AG04450 (cell line): Measurements from ENCODE around the gene NKPD1. TPM values are rescaled to one million over a fixed set of nuclear protein-coding genes. Genes with fewer than 3 reads are reported as not detected.

Experiments used
- CTCF ChIA-PET: fragments of 300-600, 350-600 bp; formaldehyde crosslinking; extraction: SDS; loops from one replicate; lab custom pipeline; 2022; ENCODE audit warnings: antibody characterized with exemption, inconsistent platforms; lab: Charles Lee
- POLR2A ChIA-PET: fragments of 350-600 bp; formaldehyde crosslinking; extraction: SDS; loops from one replicate; lab custom pipeline; 2021; ENCODE audit warnings: antibody characterized with exemption, inconsistent platforms; lab: Yijun Ruan, JAX
- DNase-seq: peaks from one replicate; pipeline ENCODE4 v3.0.0-alpha.2; 2011; ENCODE audit warnings: low read depth, low spot score
- H3K27ac ChIP-seq: one replicate; pipeline ENCODE4 v1.5.1; 2012; ENCODE audit warnings: low read depth, low read length, control low read depth
- H3K27me3 ChIP-seq: one replicate; pipeline ENCODE4 v1.6.0; 2012; ENCODE audit warnings: low read length; ENCODE audit not compliant: control insufficient read depth, insufficient read depth
- H3K4me3 ChIP-seq: 2 replicates; pipeline ENCODE4 v1.5.1; 2011; ENCODE audit warnings: mild to moderate bottlenecking, low read depth, low read length, control low read depth
- H3K9me3 ChIP-seq: 2 replicates; pipeline ENCODE4 v1.5.1; 2012; ENCODE audit warnings: low read length; ENCODE audit not compliant: control insufficient read depth, insufficient read depth
- polyA plus RNA-seq: library from polyadenylated mRNA; depleted of rRNA; stranded (reverse); fragments of >200 nt; gene quantifications from 2 replicates; pipeline ENCODE4 v1.2.3, GENCODE V29; 2011
- TF ChIP-seq, protein P1 (sequence below): IDR thresholded peaks from 2 replicates; pipeline ENCODE4 v1.5.1; 2011; ENCODE audit warnings: low read depth, low read length, control low read depth, inconsistent platforms

Gene NKPD1
- polyA plus RNA-seq, 1 experiment, result 0.04 TPM

GRCh38 chr19:45173816-45174215 is 13.0 kb upstream of the NKPD1 start:
- ChIA-PET CTCF (no interaction called here), POLR2A (no interaction called here)
- no peak for DNase-seq
- no peaks in the 10 kb centered on the region for H3K27me3 ChIP-seq
- no peak overlapping the region for H3K27ac ChIP-seq
- no peaks in the 10 kb centered on the region; the same call in 1 of the 2 replicates for H3K9me3 ChIP-seq
- H3K4me3 ChIP-seq, result no peak overlapping the region
- TF ChIP-seq, protein P1, sequence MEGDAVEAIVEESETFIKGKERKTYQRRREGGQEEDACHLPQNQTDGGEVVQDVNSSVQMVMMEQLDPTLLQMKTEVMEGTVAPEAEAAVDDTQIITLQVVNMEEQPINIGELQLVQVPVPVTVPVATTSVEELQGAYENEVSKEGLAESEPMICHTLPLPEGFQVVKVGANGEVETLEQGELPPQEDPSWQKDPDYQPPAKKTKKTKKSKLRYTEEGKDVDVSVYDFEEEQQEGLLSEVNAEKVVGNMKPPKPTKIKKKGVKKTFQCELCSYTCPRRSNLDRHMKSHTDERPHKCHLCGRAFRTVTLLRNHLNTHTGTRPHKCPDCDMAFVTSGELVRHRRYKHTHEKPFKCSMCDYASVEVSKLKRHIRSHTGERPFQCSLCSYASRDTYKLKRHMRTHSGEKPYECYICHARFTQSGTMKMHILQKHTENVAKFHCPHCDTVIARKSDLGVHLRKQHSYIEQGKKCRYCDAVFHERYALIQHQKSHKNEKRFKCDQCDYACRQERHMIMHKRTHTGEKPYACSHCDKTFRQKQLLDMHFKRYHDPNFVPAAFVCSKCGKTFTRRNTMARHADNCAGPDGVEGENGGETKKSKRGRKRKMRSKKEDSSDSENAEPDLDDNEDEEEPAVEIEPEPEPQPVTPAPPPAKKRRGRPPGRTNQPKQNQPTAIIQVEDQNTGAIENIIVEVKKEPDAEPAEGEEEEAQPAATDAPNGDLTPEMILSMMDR, result no peak

GRCh38 chr19:45172611-45173208 is 11.9 kb upstream of the NKPD1 start:
- POLR2A ChIA-PET, result no interaction called here
- CTCF ChIA-PET, result no interaction called here
- DNase-seq, result no peak
- TF ChIP-seq, protein P1, result no peak
- Histone ChIP-seq H3K27me3 (no peaks in the 10 kb centered on the region), H3K27ac (no peak overlapping the region), H3K4me3 (no peak overlapping the region), H3K9me3 (no peaks in the 10 kb centered on the region)

- H3K27me3 ChIP-seq, result no peaks in the 10 kb centered on the region
- TF ChIP-seq, protein P1, result no peak
- no peak overlapping the region for H3K27ac ChIP-seq
- POLR2A ChIA-PET, result no interaction called here
- no peak for DNase-seq
- H3K4me3 ChIP-seq, result no peak overlapping the region
- no peaks in the 10 kb centered on the region for H3K9me3 ChIP-seq
- CTCF ChIA-PET, result no interaction called here
Observed at GRCh38 chr19:45172173-45172572, 11.4 kb upstream of the NKPD1 start.

DNA sequence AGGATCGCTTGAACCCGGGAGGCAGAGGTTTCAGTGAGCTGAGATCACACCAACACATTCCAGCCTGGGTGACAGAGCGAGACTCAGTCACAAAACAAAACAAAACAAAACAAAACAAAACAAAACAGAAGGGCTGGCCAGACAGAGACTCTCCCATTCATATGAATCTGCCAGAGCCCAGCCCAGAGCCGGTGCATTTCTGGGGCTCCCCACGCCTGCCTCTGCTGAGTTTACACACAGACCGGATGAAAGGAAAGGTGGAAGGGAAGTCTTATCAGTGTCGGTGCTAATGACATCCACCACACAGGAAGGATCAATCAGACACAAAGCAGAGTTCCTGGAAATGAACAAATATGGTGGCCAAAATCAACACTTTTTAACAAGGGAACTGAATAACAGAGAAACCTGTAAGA is 10.4 kb upstream of the NKPD1 start:
- CTCF ChIA-PET, result no interaction called here

More for the DNA sequence above, 10.4 kb upstream of the NKPD1 start:
- TF ChIP-seq, protein P1, result no peak
- DNase-seq, result no peak
- Histone ChIP-seq H3K27me3 (no peaks in the 10 kb centered on the region), H3K4me3 (no peak overlapping the region), H3K27ac (no peak overlapping the region), H3K9me3 (no peaks in the 10 kb centered on the region)
- POLR2A ChIA-PET, result interaction anchor here (0.6 kb wide), 1 partner anchor 49 kb away, joined by 3 read pairs; no protein-coding TSS in a partner anchor
